AG09309 (cell line): ENCODE measurements around the gene DNAJC17.

Source experiments
- DNase-seq: peaks from one replicate; pipeline ENCODE4 v3.0.0-alpha.2; 2010; ENCODE audit warnings: low read depth
- H3K4me3 ChIP-seq: 2 replicates; pipeline ENCODE4 v1.5.1; 2011; ENCODE audit warnings: mild to moderate bottlenecking, low read depth, low read length, moderate library complexity; ENCODE audit not compliant: control insufficient read depth
- CTCF ChIP-seq: IDR thresholded peaks from 2 replicates; pipeline ENCODE4 v1.5.1; 2011; ENCODE audit warnings: mild to moderate bottlenecking, low read depth, low read length, inconsistent platforms; ENCODE audit not compliant: insufficient read depth, control insufficient read depth; ENCODE audit errors: missing control alignments

DNAJC17 gene

GRCh38 chr15:40807888-40808461 lies 702 bp upstream of the DNAJC17 start:
- H3K4me3 ChIP-seq, result peak overlapping the region; percentile 72
- DNase-seq, result no peak
- no peak for TF ChIP-seq CTCF

GRCh38 chr15:40806672-40807027 lies 623 bp downstream of the DNAJC17 start:
- no peak for DNase-seq
- TF ChIP-seq CTCF, result no peak
- peak overlapping the region; percentile 72 for H3K4me3 ChIP-seq

- no peak for DNase-seq
- H3K4me3 ChIP-seq, result no peak overlapping the region
- TF ChIP-seq CTCF, result no peak
Measured at GRCh38 chr15:40803688-40804087, 3.6 kb downstream of the DNAJC17 start.

- TF ChIP-seq CTCF, result no peak
- DNase-seq, result no peak
- no peak overlapping the region for H3K4me3 ChIP-seq
Measured at GRCh38 chr15:40803076-40803475, 4.2 kb downstream of the DNAJC17 start.

- TF ChIP-seq CTCF, result no peak
- H3K4me3 ChIP-seq, result no peak overlapping the region
- DNase-seq, result no peak
Measured at GRCh38 chr15:40799523-40799922, 7.8 kb downstream of the DNAJC17 start.

GRCh38 chr15:40796512-40796911 lies 10.8 kb downstream of the DNAJC17 start:
- no peak for TF ChIP-seq CTCF
- no peak overlapping the region for H3K4me3 ChIP-seq
- no peak for DNase-seq

GRCh38 chr15:40796041-40796440 lies 11.2 kb downstream of the DNAJC17 start:
- H3K4me3 ChIP-seq, result no peak overlapping the region
- no peak for DNase-seq
- no peak for TF ChIP-seq CTCF
